Progenitor cell of endocrine pancreas (in vitro differentiated cells): Measurements from ENCODE around the gene DTWD2. TPM values are rescaled to one million over a fixed set of nuclear protein-coding genes. Genes with fewer than 3 reads are reported as not detected.

ENCODE experiments used
- DNase-seq: peaks from one replicate; pipeline ENCODE4 v3.0.0; 2021; ENCODE audit warnings: low spot score; ENCODE audit not compliant: unreplicated experiment
- H3K27ac Mint-ChIP-seq: 2 replicates; pipeline ENCODE4 v1.8.0; 2021; ENCODE audit warnings: mild to moderate bottlenecking, moderate library complexity, mixed read lengths
- H3K27me3 Mint-ChIP-seq: 2 replicates; pipeline ENCODE4 v1.8.0; 2021; ENCODE audit warnings: mixed read lengths
- H3K36me3 Mint-ChIP-seq: 2 replicates; pipeline ENCODE4 v1.8.0; 2022; ENCODE audit warnings: mixed read lengths; ENCODE audit not compliant: insufficient read depth
- H3K4me1 Mint-ChIP-seq: 2 replicates; pipeline ENCODE4 v1.8.0; 2021; ENCODE audit warnings: low read depth, mixed read lengths
- H3K4me3 Mint-ChIP-seq: 2 replicates; pipeline ENCODE4 v1.8.0; 2021; ENCODE audit warnings: low read depth, mild to moderate bottlenecking, moderate library complexity, mixed read lengths
- H3K9me3 Mint-ChIP-seq: 2 replicates; pipeline ENCODE4 v1.8.0; 2021; ENCODE audit warnings: low read depth, mixed read lengths
- CTCF ChIP-seq: fragments of 200-600 bp; sonication (generic); IDR thresholded peaks from one replicate; pipeline ENCODE4 v1.5.0; 2021; ENCODE audit warnings: antibody characterized with exemption, mild to moderate bottlenecking; ENCODE audit not compliant: unreplicated experiment
- total RNA-seq: library from RNA; stranded (reverse); gene quantifications from 2 replicates; pipeline ENCODE4 v1.2.1, GENCODE V29; 2021

The DTWD2 gene
- total RNA-seq, 1 donor from 2014 or later = 7.7 TPM

DNA sequence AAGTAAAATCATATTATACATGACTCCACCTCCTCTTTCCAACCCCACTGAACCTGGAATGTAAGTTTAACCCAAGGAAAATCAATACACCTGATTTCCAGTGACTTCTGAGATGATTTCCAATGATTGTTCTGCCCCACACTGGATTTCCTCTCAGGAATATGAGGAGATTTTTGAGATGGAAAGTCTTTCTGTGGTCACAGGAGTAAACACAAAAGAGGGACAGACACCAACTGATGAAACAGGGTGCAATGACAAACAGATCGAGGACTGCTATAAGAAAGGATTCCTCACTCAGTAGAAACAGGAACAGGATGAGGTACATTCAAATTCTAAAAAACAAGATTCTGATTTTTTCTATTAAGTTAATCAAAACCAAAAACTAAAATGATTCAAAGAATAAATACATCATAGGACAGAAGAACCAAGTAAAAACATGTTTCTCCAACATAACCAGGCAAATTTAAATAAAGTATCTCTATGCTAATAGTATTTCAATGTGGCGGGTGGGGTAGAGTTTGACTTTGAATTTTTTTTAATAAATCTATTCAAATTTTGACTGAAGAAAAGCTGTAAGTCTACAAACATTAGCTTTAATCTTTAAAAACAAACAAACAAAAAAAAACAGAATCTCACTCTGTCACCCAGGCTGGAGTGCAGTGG is 42.1 kb downstream of the DTWD2 start:
- Mint-ChIP-seq H3K36me3 (peaks cover 2% of the 10 kb centered on the region), H3K9me3 (no peaks in the 10 kb centered on the region), H3K4me3 (no peak overlapping the region), H3K27ac (no peak overlapping the region), H3K27me3 (peaks cover 5% of the 10 kb centered on the region), H3K4me1 (peaks cover 4% of the 10 kb centered on the region)
- no peak for TF ChIP-seq CTCF
- DNase-seq = no peak

- no peak for DNase-seq
- peaks cover 8% of the 10 kb centered on the region for H3K4me1 Mint-ChIP-seq
- peaks cover 7% of the 10 kb centered on the region for H3K36me3 Mint-ChIP-seq
- H3K4me3 Mint-ChIP-seq = no peak overlapping the region
- peaks cover 5% of the 10 kb centered on the region for H3K9me3 Mint-ChIP-seq
- H3K27me3 Mint-ChIP-seq = no peaks in the 10 kb centered on the region
- no peak for TF ChIP-seq CTCF
- H3K27ac Mint-ChIP-seq = no peak overlapping the region
Measured at GRCh38 chr5:118937393-118938061, 50.8 kb downstream of the DTWD2 start.

- Mint-ChIP-seq H3K4me3 (no peak overlapping the region), H3K27ac (no peak overlapping the region), H3K36me3 (peaks cover 10% of the 10 kb centered on the region), H3K4me1 (peaks cover 10% of the 10 kb centered on the region), H3K9me3 (peaks cover 18% of the 10 kb centered on the region), H3K27me3 (no peaks in the 10 kb centered on the region)
- no peak for TF ChIP-seq CTCF
- DNase-seq = no peak
Measured at GRCh38 chr5:118933703-118934102, 54.6 kb downstream of the DTWD2 start.

- no peak for DNase-seq
- Mint-ChIP-seq H3K4me1 (peaks cover 9% of the 10 kb centered on the region), H3K36me3 (peaks cover 9% of the 10 kb centered on the region), H3K9me3 (peaks cover 18% of the 10 kb centered on the region), H3K27me3 (no peaks in the 10 kb centered on the region), H3K27ac (no peak overlapping the region), H3K4me3 (no peak overlapping the region)
- TF ChIP-seq CTCF = no peak
Measured at GRCh38 chr5:118931564-118931963, 56.8 kb downstream of the DTWD2 start.

- Mint-ChIP-seq H3K4me1 (peaks cover 2% of the 10 kb centered on the region), H3K9me3 (peaks cover 3% of the 10 kb centered on the region), H3K36me3 (peaks cover 5% of the 10 kb centered on the region), H3K4me3 (no peak overlapping the region), H3K27me3 (no peaks in the 10 kb centered on the region), H3K27ac (no peak overlapping the region)
- no peak for DNase-seq
- TF ChIP-seq CTCF = no peak
Measured at GRCh38 chr5:118924006-118924389, 64.3 kb downstream of the DTWD2 start.
